GM10248 (cell line): Measurements from ENCODE around the gene ZNF385C.

ENCODE experiments used
- CTCF ChIA-PET: fragments of 300-600 bp; sonication (Branson Sonifier 250); formaldehyde crosslinking; extraction: SDS; loops from one replicate; lab custom pipeline; 2021; ENCODE audit warnings: antibody characterized with exemption; lab: Yijun Ruan, JAX
- POLR2A ChIA-PET: fragments of 350-650 bp; sonication (Branson Sonifier 250); formaldehyde crosslinking; extraction: SDS; loops from one replicate; lab custom pipeline; 2020; ENCODE audit warnings: antibody characterized with exemption; lab: Yijun Ruan, JAX
- DNase-seq: peaks from one replicate; pipeline ENCODE4 v3.0.0; 2012; ENCODE audit errors: extremely low spot score
- CTCF ChIP-seq: IDR thresholded peaks from 2 replicates; pipeline ENCODE4 v1.5.1; 2012; ENCODE audit warnings: mild to moderate bottlenecking, low read depth; ENCODE audit errors: extremely low read depth, missing control alignments, control extremely low read depth

Gene ZNF385C

GRCh38 chr17:42101513-42102292 lies 3.4 kb upstream of the ZNF385C start:
- peak; percentile 84 for TF ChIP-seq CTCF
- ChIA-PET CTCF (interaction anchor here (0.6 to 8.7 kb wide), 21 partner anchors 9 to 300 kb away, joined by 3 to 70 read pairs (median 4); partner anchors contain the start of genes CNP, DHX58 and NKIRAS2), POLR2A (interaction anchor here (0.5 kb wide), 1 partner anchor 74 kb away, joined by 9 read pairs; no protein-coding TSS in a partner anchor)
- DNase-seq: peak; percentile 77

GRCh38 chr17:42098730-42099399 lies 592 bp upstream of the ZNF385C start:
- DNase-seq: no peak
- POLR2A ChIA-PET: no interaction called here
- TF ChIP-seq CTCF: no peak
- CTCF ChIA-PET: interaction anchor here (0.6 to 8.7 kb wide), 6 partner anchors 10 to 74 kb away, joined by 3 to 70 read pairs (median 3); no protein-coding TSS in a partner anchor

- TF ChIP-seq CTCF: no peak
- DNase-seq: no peak
- ChIA-PET POLR2A (no interaction called here), CTCF (interaction anchor here (1.5 to 8.7 kb wide), 2 partner anchors 31 to 38 kb away, joined by 3 to 70 read pairs; no protein-coding TSS in a partner anchor)
Observed at GRCh38 chr17:42096360-42097111, 1.7 kb downstream of the ZNF385C start.

GRCh38 chr17:42094375-42095069 lies 3.8 kb downstream of the ZNF385C start:
- CTCF ChIA-PET: interaction anchor here (1.0 to 8.7 kb wide), 3 partner anchors 23 to 36 kb away, joined by 3 to 70 read pairs (median 3); no protein-coding TSS in a partner anchor

GRCh38 chr17:42092939-42093338 lies 5.3 kb downstream of the ZNF385C start:
- no peak for DNase-seq
- ChIA-PET POLR2A (no interaction called here), CTCF (interaction anchor here (2.5 to 3.1 kb wide), 2 partner anchors 9 to 12 kb away, joined by 11 to 14 read pairs; no protein-coding TSS in a partner anchor)
- TF ChIP-seq CTCF: no peak

More at GRCh38 chr17:42094375-42095069, 3.8 kb downstream of the ZNF385C start:
- POLR2A ChIA-PET: no interaction called here
- TF ChIP-seq CTCF: no peak
- DNase-seq: no peak
